Colonic mucosa (tissue), 4 donors: Measurements from ENCODE around the gene GFRA1. TPM values are rescaled to one million over a fixed set of nuclear protein-coding genes. Genes with fewer than 3 reads are reported as not detected.

Experiments
- DNase-seq: peaks from one replicate; pipeline ENCODE4 v3.0.0-alpha.2; 2020
- H3K27ac ChIP-seq: fragments of 200-600 bp; one replicate; pipeline ENCODE4 v1.8.0; 2021
- H3K27me3 ChIP-seq: fragments of 200-600 bp; one replicate; pipeline ENCODE4 v1.8.0; 2021
- H3K36me3 ChIP-seq: fragments of 200-600 bp; one replicate; pipeline ENCODE4 v1.8.0; 2021
- H3K4me1 ChIP-seq: fragments of 200-600 bp; one replicate; pipeline ENCODE4 v1.8.0; 2021; ENCODE audit warnings: mild to moderate bottlenecking
- H3K4me3 ChIP-seq: fragments of 200-600 bp; one replicate; pipeline ENCODE4 v1.8.0; 2021
- H3K9ac ChIP-seq, 2 donors: one replicate each; pipeline ENCODE4 v1.7.0; 2013; ENCODE audit warnings: control low read depth in 2 of 2, low read depth in 2 of 2, low read length in 2 of 2
- H3K9me3 ChIP-seq: fragments of 200-600 bp; one replicate; pipeline ENCODE4 v1.8.0; 2021
- CTCF ChIP-seq: fragments of 200-600 bp; IDR thresholded peaks from one replicate; pipeline ENCODE4 v1.8.0; 2022; ENCODE audit warnings: antibody characterized with exemption, mild to moderate bottlenecking
- intact Hi-C: fragments of 100-400 bp; cut with DNase I; formaldehyde crosslinking; loops from one replicate; pipeline ENCODE4 v1.14.1; 2022
- total RNA-seq, 2 donors: library from RNA; stranded (reverse); fragmentation: NEBNext Ultra II Directional in 1 of 2; extraction: Animal tissue kit (Norgen Biotek cat#: 25700) in 1 of 2; gene quantifications; one replicate each; pipeline ENCODE4 v1.2.1, GENCODE V29; 2021
- donor health status: healthy.
- donor health status: DM: no; HTN: no; CAD: no.
- donor health status: DM: no; HTN: no; CAD: no.

The GFRA1 gene
- total RNA-seq, 2 donors from 2014 or later = 1.0 to 4.9 TPM

- intact Hi-C loops = no loop called here
- H3K9me3 ChIP-seq = no peaks in the 10 kb centered on the region
- DNase-seq = no peak
- H3K4me1 ChIP-seq = no peaks in the 10 kb centered on the region
- no peaks in the 10 kb centered on the region for H3K27me3 ChIP-seq
- no peaks in the 10 kb centered on the region for H3K36me3 ChIP-seq
- TF ChIP-seq CTCF = no peak
- H3K9ac ChIP-seq = no peak overlapping the region
- no peak overlapping the region for H3K27ac ChIP-seq
- H3K4me3 ChIP-seq = no peak overlapping the region
Measured at GRCh38 chr10:116262678-116263077, 10.3 kb downstream of the GFRA1 start.

- no peaks in the 10 kb centered on the region for H3K4me1 ChIP-seq
- no peak overlapping the region for H3K9ac ChIP-seq
- H3K27me3 ChIP-seq = no peaks in the 10 kb centered on the region
- H3K27ac ChIP-seq = no peak overlapping the region
- DNase-seq = no peak
- no peaks in the 10 kb centered on the region for H3K36me3 ChIP-seq
- intact Hi-C loops = no loop called here
- no peak for TF ChIP-seq CTCF
- no peak overlapping the region for H3K4me3 ChIP-seq
- no peaks in the 10 kb centered on the region for H3K9me3 ChIP-seq
Measured at GRCh38 chr10:116260599-116260998, 12.4 kb downstream of the GFRA1 start.

GRCh38 chr10:116259638-116260037, 13.4 kb downstream of the GFRA1 start:
- intact Hi-C loops = no loop called here
- H3K27me3 ChIP-seq = no peaks in the 10 kb centered on the region
- H3K27ac ChIP-seq = no peak overlapping the region
- H3K4me1 ChIP-seq = no peaks in the 10 kb centered on the region
- H3K36me3 ChIP-seq = no peaks in the 10 kb centered on the region
- no peak overlapping the region for H3K4me3 ChIP-seq
- DNase-seq = no peak
- no peaks in the 10 kb centered on the region for H3K9me3 ChIP-seq
- no peak for TF ChIP-seq CTCF
- no peak overlapping the region for H3K9ac ChIP-seq

- no peak for TF ChIP-seq CTCF
- Histone ChIP-seq H3K9ac (no peak overlapping the region), H3K27me3 (no peaks in the 10 kb centered on the region), H3K4me1 (no peaks in the 10 kb centered on the region), H3K27ac (no peak overlapping the region), H3K9me3 (no peaks in the 10 kb centered on the region), H3K4me3 (no peak overlapping the region), H3K36me3 (no peaks in the 10 kb centered on the region)
- intact Hi-C loops = no loop called here
- DNase-seq = no peak
Measured at GRCh38 chr10:116257785-116258184, 15.2 kb downstream of the GFRA1 start.

- Histone ChIP-seq H3K27ac (no peak overlapping the region), H3K4me3 (no peak overlapping the region), H3K27me3 (no peaks in the 10 kb centered on the region), H3K9me3 (no peaks in the 10 kb centered on the region), H3K9ac (no peak overlapping the region), H3K4me1 (no peaks in the 10 kb centered on the region), H3K36me3 (no peaks in the 10 kb centered on the region)
- TF ChIP-seq CTCF = no peak
- intact Hi-C loops = no loop called here
- DNase-seq = no peak
Measured at GRCh38 chr10:116256752-116257259, 16.2 kb downstream of the GFRA1 start.
